Epithelial cell of proximal tubule (primary cell): ENCODE measurements around the gene KLHDC7B. TPM values are rescaled to one million over a fixed set of nuclear protein-coding genes. Genes with fewer than 3 reads are reported as not detected.

ENCODE experiments used
- DNase-seq: peaks from one replicate; pipeline ENCODE4 v3.0.0-alpha.2; 2011; ENCODE audit warnings: low read depth
- H3K4me3 ChIP-seq: 2 replicates; pipeline ENCODE4 v1.5.1; 2011; ENCODE audit warnings: low read depth, mild to moderate bottlenecking, low read length
- total RNA-seq: library from RNA; depleted of rRNA; stranded (reverse); fragments of >200 nt; gene quantifications from 2 replicates; pipeline ENCODE4 v1.2.3, GENCODE V29; 2015
- TF ChIP-seq, protein P1 (sequence below): conservative IDR thresholded peaks from 2 replicates; pipeline ENCODE4 v1.5.1; 2012; ENCODE audit warnings: low read depth, mild to moderate bottlenecking, low read length

The KLHDC7B gene
- total RNA-seq, 1 donor from 2014 or later: not detected

DNA sequence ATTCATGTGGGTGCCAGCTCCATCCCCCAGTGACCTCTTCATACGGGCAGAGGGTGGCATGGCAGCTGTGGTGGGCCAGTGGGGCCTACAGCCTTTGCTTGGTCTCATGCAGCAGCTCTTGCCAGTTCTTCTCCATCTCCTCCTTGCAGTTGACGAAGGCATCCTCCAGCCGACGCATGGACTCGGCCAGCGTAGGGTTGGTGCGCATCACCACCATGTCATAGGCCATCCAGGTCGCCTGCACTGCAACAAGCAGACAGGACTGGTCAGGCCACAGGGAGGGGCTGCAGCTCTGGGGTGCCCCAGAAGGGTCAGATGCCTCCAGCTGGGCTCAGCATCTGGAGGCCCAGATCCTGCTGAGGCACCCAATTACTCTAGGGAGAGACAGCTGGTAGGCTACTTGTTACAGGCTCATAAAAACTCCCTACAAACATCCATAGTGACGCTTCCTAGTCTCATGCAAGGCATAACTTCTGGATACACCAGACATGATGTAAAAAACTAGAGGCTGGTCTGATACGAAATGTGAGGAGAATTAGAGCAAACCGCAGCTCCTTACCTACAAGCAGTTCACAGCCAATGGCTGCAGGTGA, 5.6 kb downstream of the KLHDC7B start:
- DNase-seq: no peak
- TF ChIP-seq, protein P1, sequence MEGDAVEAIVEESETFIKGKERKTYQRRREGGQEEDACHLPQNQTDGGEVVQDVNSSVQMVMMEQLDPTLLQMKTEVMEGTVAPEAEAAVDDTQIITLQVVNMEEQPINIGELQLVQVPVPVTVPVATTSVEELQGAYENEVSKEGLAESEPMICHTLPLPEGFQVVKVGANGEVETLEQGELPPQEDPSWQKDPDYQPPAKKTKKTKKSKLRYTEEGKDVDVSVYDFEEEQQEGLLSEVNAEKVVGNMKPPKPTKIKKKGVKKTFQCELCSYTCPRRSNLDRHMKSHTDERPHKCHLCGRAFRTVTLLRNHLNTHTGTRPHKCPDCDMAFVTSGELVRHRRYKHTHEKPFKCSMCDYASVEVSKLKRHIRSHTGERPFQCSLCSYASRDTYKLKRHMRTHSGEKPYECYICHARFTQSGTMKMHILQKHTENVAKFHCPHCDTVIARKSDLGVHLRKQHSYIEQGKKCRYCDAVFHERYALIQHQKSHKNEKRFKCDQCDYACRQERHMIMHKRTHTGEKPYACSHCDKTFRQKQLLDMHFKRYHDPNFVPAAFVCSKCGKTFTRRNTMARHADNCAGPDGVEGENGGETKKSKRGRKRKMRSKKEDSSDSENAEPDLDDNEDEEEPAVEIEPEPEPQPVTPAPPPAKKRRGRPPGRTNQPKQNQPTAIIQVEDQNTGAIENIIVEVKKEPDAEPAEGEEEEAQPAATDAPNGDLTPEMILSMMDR: no peak
- no peak overlapping the region for H3K4me3 ChIP-seq

DNA sequence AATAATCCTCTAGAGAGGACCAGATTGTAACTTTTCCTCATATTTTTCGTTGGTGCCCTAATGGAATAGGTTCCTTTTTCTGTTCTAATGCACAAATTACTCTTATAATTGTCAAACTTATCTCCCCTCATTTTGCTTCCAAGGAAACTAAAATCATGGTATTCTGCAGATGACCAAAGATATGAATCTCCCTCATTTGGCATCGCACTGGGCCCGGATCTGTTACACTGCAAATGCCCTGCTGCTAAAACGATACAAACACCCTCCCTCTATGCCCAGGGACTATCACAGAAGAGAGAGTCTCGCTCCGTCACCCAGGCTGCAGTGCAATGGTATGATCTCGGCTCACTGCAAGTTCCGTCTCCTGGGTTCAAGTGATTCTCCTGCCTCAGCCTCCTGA, 7.6 kb downstream of the KLHDC7B start:
- no peak overlapping the region for H3K4me3 ChIP-seq
- no peak for DNase-seq
- TF ChIP-seq, protein P1: no peak

DNA sequence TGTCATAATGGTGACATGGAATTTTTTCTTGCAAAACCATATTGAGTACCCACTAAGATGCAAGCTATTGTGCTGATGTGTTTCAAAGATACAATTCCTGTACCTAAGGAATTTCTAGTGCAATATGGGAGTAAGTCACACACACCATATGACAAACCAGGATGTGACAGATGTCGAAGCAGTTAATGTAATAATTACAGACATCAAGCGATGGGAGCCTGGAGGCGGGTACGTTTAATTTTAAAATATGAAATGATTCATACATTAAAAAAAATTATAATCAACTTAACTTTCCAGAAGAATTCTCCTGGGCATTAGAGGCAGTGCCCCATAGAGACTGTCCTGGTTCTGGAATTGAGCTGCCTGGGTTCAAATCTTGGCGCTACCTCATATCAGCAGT, 11.0 kb downstream of the KLHDC7B start:
- TF ChIP-seq, protein P1: no peak
- DNase-seq: no peak
- H3K4me3 ChIP-seq: no peak overlapping the region

- H3K4me3 ChIP-seq: no peak overlapping the region
- DNase-seq: no peak
These were observed 14.3 kb downstream of the KLHDC7B start for GRCh38 chr22:50560034-50560433.

GRCh38 chr22:50561401-50562358, 16.0 kb downstream of the KLHDC7B start:
- no peak overlapping the region for H3K4me3 ChIP-seq
- no peak for DNase-seq
- TF ChIP-seq, protein P1: no peak

More at GRCh38 chr22:50560034-50560433, 14.3 kb downstream of the KLHDC7B start:
- TF ChIP-seq, protein P1: no peak

- no peak for DNase-seq
- TF ChIP-seq, protein P1: peak; percentile 80
- peak within 1 kb of the TSS; percentile 59 for H3K4me3 ChIP-seq
These were observed 17.1 kb downstream of the KLHDC7B start, which contains the start of gene SYCE3 for GRCh38 chr22:50562523-50563412. Gene SYCE3 (minus strand): TSS chr22:50562919. CDS start chr22:50556405, 6,514 bp downstream.
